GM12878 (cell line): ENCODE data around the gene DONSON. TPM values are rescaled to one million over a fixed set of nuclear protein-coding genes. Genes with fewer than 3 reads are reported as not detected.
"Not testable (repeated sequence)": the region's sequence is repeated elsewhere in the genome, so short reads cannot be mapped to it uniquely, and the experiment has no call there.

Source experiments
- ATAC-seq: fragments of 200-7000 bp; cut with Tn5 transposase; 3 replicates; pipeline ENCODE4 v1.9.1; 2020; ENCODE audit warnings: mild to moderate bottlenecking, moderate library complexity
- BruUV-seq: library from RNA; stranded (reverse); fragments of 400-500 nt; replicated peaks from 2 replicates; lab custom pipeline; 2021; lab: Mats Ljungman, UMichigan
- CTCF ChIA-PET: fragments of 300-600 bp; sonication (Branson Sonifier 250); formaldehyde crosslinking; extraction: SDS; loops from one replicate; lab custom pipeline; 2021; ENCODE audit warnings: inconsistent platforms; lab: Yijun Ruan, JAX
- POLR2A ChIA-PET: fragments of 350-600 bp; formaldehyde crosslinking; extraction: SDS; loops from one replicate; lab custom pipeline; 2021; ENCODE audit warnings: inconsistent platforms; lab: Charles Lee
- RAD21 ChIA-PET: fragments of 300-600 bp; sonication (Branson Sonifier 250); formaldehyde crosslinking; loops from one replicate; lab custom pipeline; 2023; ENCODE audit warnings: antibody characterized with exemption; ENCODE audit not compliant: unreplicated experiment; lab: Charles Lee
- SMC1A ChIA-PET: fragments of 300-600 bp; sonication (Branson Sonifier 250); formaldehyde crosslinking; loops from one replicate; lab custom pipeline; 2023; ENCODE audit not compliant: unreplicated experiment, uncharacterized antibody; lab: Charles Lee
- DNase-seq: peaks from one replicate; pipeline ENCODE4 v3.0.0-alpha.2; 2011; ENCODE audit warnings: low read depth, low spot score
- FAIRE-seq: peaks from 3 replicates; lab custom pipeline; 2011; peaks lifted over from hg19 to GRCh38; lab: Jason Lieb, UNC
- H2AFZ ChIP-seq: 2 replicates; pipeline ENCODE4 v1.6.0; 2011; ENCODE audit warnings: low read depth, low read length, control low read depth; ENCODE audit not compliant: control insufficient read depth
- H3K27ac ChIP-seq: 2 replicates; pipeline ENCODE4 v1.5.1; 2011; ENCODE audit warnings: control low read depth; ENCODE audit not compliant: control insufficient read depth, insufficient read depth
- H3K27me3 ChIP-seq, 2 experiments: replicated peaks in 1 of 2; 2 replicates each; pipeline versions ENCODE4 v1.6.0 to v1.6.1; 2011; ENCODE audit warnings: low read length in 1 of 2; ENCODE audit not compliant: control insufficient read depth in 2 of 2, insufficient read depth in 2 of 2
- H3K36me3 ChIP-seq, 2 experiments: 2 replicates each; pipeline ENCODE4 v1.5.1; 2011; ENCODE audit warnings: low read length in 1 of 2; ENCODE audit not compliant: control insufficient read depth in 2 of 2, insufficient read depth in 2 of 2
- H3K4me1 ChIP-seq: 2 replicates; pipeline ENCODE4 v1.6.1; 2011; ENCODE audit warnings: mild to moderate bottlenecking, low read length, moderate library complexity, mixed read lengths; ENCODE audit not compliant: control insufficient read depth, insufficient read depth
- H3K4me2 ChIP-seq: 2 replicates; pipeline ENCODE4 v1.6.0; 2011; ENCODE audit warnings: control low read depth; ENCODE audit not compliant: control insufficient read depth, insufficient read depth
- H3K4me3 ChIP-seq: fragments of 200-600 bp; sonication (generic); 2 replicates; pipeline ENCODE4 v1.5.1; 2016
- H3K79me2 ChIP-seq: 2 replicates; pipeline ENCODE4 v1.6.0; 2011; ENCODE audit warnings: low read length; ENCODE audit not compliant: control insufficient read depth, insufficient read depth
- H3K9ac ChIP-seq: 2 replicates; pipeline ENCODE4 v1.8.0; 2011; ENCODE audit warnings: low read length, control low read depth, mixed read lengths; ENCODE audit not compliant: control insufficient read depth, insufficient read depth
- H3K9me3 ChIP-seq: replicated peaks from 3 replicates; pipeline ENCODE4 v1.5.1; 2011; ENCODE audit warnings: mild to moderate bottlenecking, low read length; ENCODE audit not compliant: control insufficient read depth, insufficient read depth
- H4K20me1 ChIP-seq: 2 replicates; pipeline ENCODE4 v1.6.0; 2011; ENCODE audit not compliant: control insufficient read depth, insufficient read depth
- HDAC6 ChIP-seq: fragments of 200-600 bp; sonication (generic); IDR thresholded peaks from one replicate; pipeline ENCODE4 v1.8.0; 2017; ENCODE audit warnings: antibody characterized with exemption; ENCODE audit not compliant: unreplicated experiment
- KAT2A ChIP-seq: conservative IDR thresholded peaks from 2 replicates; pipeline ENCODE4 v1.6.1; 2011; ENCODE audit warnings: low read depth, low read length; ENCODE audit not compliant: control insufficient read depth
- LARP7 ChIP-seq: fragments of 450-650 bp; IDR thresholded peaks from 2 replicates; pipeline ENCODE4 v1.6.1; 2017; ENCODE audit warnings: mild to moderate bottlenecking
- NR2C1 ChIP-seq: fragments of 450-650 bp; IDR thresholded peaks from 2 replicates; pipeline ENCODE4 v1.6.1; 2017; ENCODE audit warnings: antibody characterized with exemption, mild to moderate bottlenecking, moderate library complexity
- POLR2A ChIP-seq: IDR thresholded peaks from 2 replicates; pipeline ENCODE4 v1.6.1; 2011; ENCODE audit warnings: low read depth, mild to moderate bottlenecking, low read length
- RB1 ChIP-seq: fragments of 450-650 bp; formaldehyde crosslinking; IDR thresholded peaks from 2 replicates; pipeline ENCODE4 v1.6.1; 2017; ENCODE audit warnings: mild to moderate bottlenecking, borderline replicate concordance
- STAT3 ChIP-seq: IDR thresholded peaks from 2 replicates; pipeline ENCODE4 v1.6.1; 2011; ENCODE audit warnings: low read depth, low read length, improper control_type of control experiment
- ZBED1 ChIP-seq: IDR thresholded peaks from 2 replicates; pipeline ENCODE4 v1.6.1; 2016; ENCODE audit warnings: borderline replicate concordance
- WGBS: methylation state at CpG from one replicate; pipeline ENCODE4 v1.1.6; 2016; ENCODE audit warnings: low lambda C conversion rate; ENCODE audit not compliant: insufficient replicate concordance, insufficient coverage; ENCODE audit errors: missing lambda C conversion rate; 5-methylcytosine and 5-hydroxymethylcytosine counted together
- in situ Hi-C: fragments of 300-500 bp; cut with MboI; formaldehyde crosslinking; loops from 9 replicates; pipeline ENCODE4 v1.14.3; 2018; ENCODE audit warnings: mixed read lengths
- intact Hi-C: fragments of 100-400 bp; cut with micrococcal nuclease; formaldehyde crosslinking; loops from one replicate; pipeline ENCODE4 v1.14.2; 2022; ENCODE audit not compliant: unreplicated experiment
- polyA plus RNA-seq, 11 experiments: library from polyadenylated mRNA; depleted of rRNA in 4 of 11; unstranded in 6 of 11; stranded (reverse) in 5 of 11; fragments of >200 nt; fragmentation: Nextera tagmentation in 4 of 11; fragmentation: Illumina TruSeq in 1 of 11; extraction: Ambion mirVana in 4 of 11; extraction: Trizol in 1 of 11; gene quantifications; 1 replicate in 1 of 11; 2 replicates in 10 of 11; pipeline versions ENCODE4 v1.2.1 to v1.2.3, GENCODE V29; 2011 to 2016; ENCODE audit warnings: inconsistent platforms in 2 of 11, missing spikeins in 2 of 11, low read depth in 1 of 11
- total RNA-seq, 4 experiments: library from RNA; depleted of rRNA in 3 of 4; stranded (reverse); fragments of >200 nt in 3 of 4; fragmentation: Illumina TruSeq in 1 of 4; extraction: Trizol in 1 of 4; gene quantifications; 2 replicates each; pipeline versions ENCODE4 v1.2.1 to v1.2.3, GENCODE V29; 2013 to 2021
- TF ChIP-seq, protein P1 (sequence below): fragments of 450-650 bp; IDR thresholded peaks from 2 replicates; pipeline ENCODE4 v1.6.1; 2016; ENCODE audit warnings: mild to moderate bottlenecking
- TF ChIP-seq, protein P2 (sequence below): fragments of 450-650 bp; IDR thresholded peaks from 2 replicates; pipeline ENCODE4 v1.6.1; 2016; ENCODE audit warnings: mild to moderate bottlenecking, moderate library complexity, borderline replicate concordance

Gene DONSON
- total and polyA plus RNA-seq, 10 of the 15 experiments (the other 5 are each of a cell fraction or from before 2014, with no cell fraction given), result 13.6 to 51.2 (median 32.2) TPM

DNA sequence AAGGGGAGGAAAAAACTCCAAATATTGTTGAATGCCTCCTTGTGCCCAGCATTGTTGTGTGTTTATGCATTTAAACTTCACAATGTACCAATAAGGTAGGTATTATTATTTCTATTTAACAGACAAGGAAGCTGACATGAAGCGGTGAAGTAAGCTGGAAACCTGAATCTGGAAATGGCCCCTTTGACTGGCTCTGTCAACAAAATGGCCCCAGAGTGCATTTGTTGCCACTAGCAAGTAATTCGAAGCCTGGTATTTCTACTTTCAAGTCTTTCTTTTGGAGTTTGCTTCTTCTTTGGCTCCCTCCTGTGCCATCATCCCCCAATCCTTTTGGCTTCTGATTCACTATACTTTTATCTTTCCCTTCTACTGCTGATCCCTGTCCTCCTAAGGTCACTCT, 29.9 kb upstream of the DONSON start (continued):
- TF ChIP-seq STAT3, result no peak

DNA sequence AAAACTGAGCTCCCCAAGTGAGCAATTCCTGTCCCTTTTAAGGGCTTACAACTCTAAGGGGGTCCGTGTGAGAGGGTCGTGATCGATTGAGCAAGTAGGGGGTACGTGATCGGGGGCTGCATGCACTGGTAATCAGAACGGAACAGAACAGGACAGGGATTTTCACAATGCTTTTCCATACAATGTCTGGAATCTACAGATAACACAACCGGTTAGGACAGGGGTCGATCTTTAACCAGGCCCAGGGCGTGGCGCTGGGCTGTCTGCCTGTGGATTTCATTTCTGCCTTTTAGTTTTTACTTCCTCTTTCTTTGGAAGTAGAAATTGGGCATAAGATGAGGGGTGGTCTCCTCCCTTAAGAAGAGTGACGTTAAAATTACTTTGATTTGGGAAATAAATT, 29.1 kb upstream of the DONSON start:
- H3K4me3 ChIP-seq, POLR2A ChIA-PET, SMC1A ChIA-PET, intact Hi-C loops, FAIRE-seq, H3K9ac ChIP-seq, H3K27ac ChIP-seq, DNase-seq, BruUV-seq, ATAC-seq, RAD21 ChIA-PET, H4K20me1 ChIP-seq, H3K4me1 ChIP-seq, H2AFZ ChIP-seq, H3K4me2 ChIP-seq, H3K9me3 ChIP-seq, H3K36me3 ChIP-seq, in situ Hi-C loops, H3K79me2 ChIP-seq, H3K27me3 ChIP-seq: not testable (repeated sequence)
- 96% methylated on average over 11 of the region's 11 CpGs for WGBS
- CTCF ChIA-PET, result interaction anchor here (0.7 kb wide), 2 partner anchors 11 to 24 kb away, joined by 3 read pairs; no protein-coding TSS in a partner anchor

DNA sequence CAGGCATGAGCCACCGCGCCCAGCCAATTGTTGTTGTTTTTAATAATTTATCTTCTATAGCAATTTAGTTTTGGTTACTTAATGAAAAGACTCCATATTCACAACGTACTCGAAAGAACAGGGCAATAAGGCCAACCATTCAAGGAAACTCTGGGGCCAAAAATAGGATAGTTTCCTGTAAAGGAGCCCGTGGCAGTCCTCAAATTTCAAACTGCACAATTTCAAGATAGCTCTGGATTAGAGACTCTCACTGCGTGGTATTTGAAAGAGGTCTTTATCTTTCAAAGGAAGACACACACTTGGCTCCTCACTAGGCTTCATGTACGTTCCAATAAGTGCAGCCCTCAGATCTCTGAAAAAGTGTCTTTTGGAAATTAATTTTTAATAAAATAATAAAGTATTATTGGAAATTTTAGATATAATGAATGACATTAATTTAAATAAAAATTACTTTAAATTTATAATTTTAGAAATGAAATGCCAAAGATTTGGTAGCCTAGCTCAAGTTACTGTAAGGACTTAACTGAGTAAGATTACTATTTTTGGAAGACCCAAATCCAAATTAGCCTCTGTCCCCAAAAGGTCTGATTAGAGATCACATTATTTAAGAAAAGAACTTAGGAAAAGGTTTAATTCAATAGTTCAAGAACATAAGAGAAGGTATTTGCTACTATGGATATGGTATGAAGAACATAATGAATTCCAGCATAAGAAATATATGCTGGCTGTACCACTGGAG, 22.7 kb upstream of the DONSON start:
- POLR2A ChIA-PET, result interaction anchor here (0.7 kb wide), 1 partner anchor 29 kb away, joined by 7 read pairs; no protein-coding TSS in a partner anchor
- in situ Hi-C loops, result no loop called here
- TF ChIP-seq NR2C1, result no peak
- no peak for TF ChIP-seq HDAC6
- no peak for TF ChIP-seq KAT2A
- TF ChIP-seq POLR2A, result no peak
- TF ChIP-seq, protein P1, sequence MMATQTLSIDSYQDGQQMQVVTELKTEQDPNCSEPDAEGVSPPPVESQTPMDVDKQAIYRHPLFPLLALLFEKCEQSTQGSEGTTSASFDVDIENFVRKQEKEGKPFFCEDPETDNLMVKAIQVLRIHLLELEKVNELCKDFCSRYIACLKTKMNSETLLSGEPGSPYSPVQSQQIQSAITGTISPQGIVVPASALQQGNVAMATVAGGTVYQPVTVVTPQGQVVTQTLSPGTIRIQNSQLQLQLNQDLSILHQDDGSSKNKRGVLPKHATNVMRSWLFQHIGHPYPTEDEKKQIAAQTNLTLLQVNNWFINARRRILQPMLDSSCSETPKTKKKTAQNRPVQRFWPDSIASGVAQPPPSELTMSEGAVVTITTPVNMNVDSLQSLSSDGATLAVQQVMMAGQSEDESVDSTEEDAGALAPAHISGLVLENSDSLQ, result no peak
- TF ChIP-seq RB1, result no peak
- TF ChIP-seq LARP7, result no peak
- TF ChIP-seq, protein P2, sequence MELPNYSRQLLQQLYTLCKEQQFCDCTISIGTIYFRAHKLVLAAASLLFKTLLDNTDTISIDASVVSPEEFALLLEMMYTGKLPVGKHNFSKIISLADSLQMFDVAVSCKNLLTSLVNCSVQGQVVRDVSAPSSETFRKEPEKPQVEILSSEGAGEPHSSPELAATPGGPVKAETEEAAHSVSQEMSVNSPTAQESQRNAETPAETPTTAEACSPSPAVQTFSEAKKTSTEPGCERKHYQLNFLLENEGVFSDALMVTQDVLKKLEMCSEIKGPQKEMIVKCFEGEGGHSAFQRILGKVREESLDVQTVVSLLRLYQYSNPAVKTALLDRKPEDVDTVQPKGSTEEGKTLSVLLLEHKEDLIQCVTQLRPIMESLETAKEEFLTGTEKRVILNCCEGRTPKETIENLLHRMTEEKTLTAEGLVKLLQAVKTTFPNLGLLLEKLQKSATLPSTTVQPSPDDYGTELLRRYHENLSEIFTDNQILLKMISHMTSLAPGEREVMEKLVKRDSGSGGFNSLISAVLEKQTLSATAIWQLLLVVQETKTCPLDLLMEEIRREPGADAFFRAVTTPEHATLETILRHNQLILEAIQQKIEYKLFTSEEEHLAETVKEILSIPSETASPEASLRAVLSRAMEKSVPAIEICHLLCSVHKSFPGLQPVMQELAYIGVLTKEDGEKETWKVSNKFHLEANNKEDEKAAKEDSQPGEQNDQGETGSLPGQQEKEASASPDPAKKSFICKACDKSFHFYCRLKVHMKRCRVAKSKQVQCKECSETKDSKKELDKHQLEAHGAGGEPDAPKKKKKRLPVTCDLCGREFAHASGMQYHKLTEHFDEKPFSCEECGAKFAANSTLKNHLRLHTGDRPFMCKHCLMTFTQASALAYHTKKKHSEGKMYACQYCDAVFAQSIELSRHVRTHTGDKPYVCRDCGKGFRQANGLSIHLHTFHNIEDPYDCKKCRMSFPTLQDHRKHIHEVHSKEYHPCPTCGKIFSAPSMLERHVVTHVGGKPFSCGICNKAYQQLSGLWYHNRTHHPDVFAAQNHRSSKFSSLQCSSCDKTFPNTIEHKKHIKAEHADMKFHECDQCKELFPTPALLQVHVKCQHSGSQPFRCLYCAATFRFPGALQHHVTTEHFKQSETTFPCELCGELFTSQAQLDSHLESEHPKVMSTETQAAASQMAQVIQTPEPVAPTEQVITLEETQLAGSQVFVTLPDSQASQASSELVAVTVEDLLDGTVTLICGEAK, result no peak
- no peak for TF ChIP-seq ZBED1

More for the DNA sequence above, 22.7 kb upstream of the DONSON start:
- DNase-seq, result no peak
- intact Hi-C loops, result no loop called here
- SMC1A ChIA-PET, result interaction anchor here (0.6 kb wide), 1 partner anchor 53 kb away, joined by 3 read pairs; no protein-coding TSS in a partner anchor
- no peak overlapping the region for H3K4me2 ChIP-seq
- CTCF ChIA-PET, result interaction anchor here (0.7 to 1.1 kb wide), 3 partner anchors 11 to 416 kb away, joined by 3 read pairs; no protein-coding TSS in a partner anchor
- H3K9me3 ChIP-seq, result no peaks in the 10 kb centered on the region
- no peaks in the 10 kb centered on the region for H3K27me3 ChIP-seq
- no peak overlapping the region for H3K9ac ChIP-seq
- no peak overlapping the region for H3K27ac ChIP-seq
- FAIRE-seq, result no peak
- BruUV-seq, result no TSS peak
- H3K4me3 ChIP-seq, result no peak overlapping the region
- RAD21 ChIA-PET, result no interaction called here
- no peaks in the 10 kb centered on the region for H3K79me2 ChIP-seq
- 0 out of 4 replicates have a peak, but pooled peaks cover 0 to 5% of the 10 kb centered on the region in 2 experiments for H3K36me3 ChIP-seq
- no peak for ATAC-seq
- WGBS, result 98% methylated on average over 7 of the region's 7 CpGs
- no peak overlapping the region for H2AFZ ChIP-seq
- H4K20me1 ChIP-seq, result no peaks in the 10 kb centered on the region
- no peaks in the 10 kb centered on the region for H3K4me1 ChIP-seq
